Loucy (cell line): ENCODE results near the gene MUTYH.
A peak's percentile ranks its signal among the peaks of the same experiment; 100 is the strongest.
"Not testable (repeated sequence)": the region's sequence is repeated elsewhere in the genome, so short reads cannot be mapped to it uniquely, and the experiment has no call there.

Experiments used
- H2AFZ ChIP-seq: fragments of 200-600 bp; sonication (generic); 2 replicates; pipeline ENCODE4 v1.6.0; 2016; ENCODE audit warnings: antibody characterized with exemption, mild to moderate bottlenecking, low read length, moderate library complexity
- H3F3A ChIP-seq: fragments of 200-600 bp; 2 replicates; pipeline ENCODE4 v1.6.0; 2016; ENCODE audit warnings: antibody characterized with exemption, low read depth, mild to moderate bottlenecking
- H3K27me3 ChIP-seq: fragments of 200-600 bp; sonication (generic); 2 replicates; pipeline ENCODE4 v1.6.1; 2014; ENCODE audit warnings: low read length, mild to moderate bottlenecking; ENCODE audit not compliant: insufficient read depth, poor library complexity, severe bottlenecking
- H3K36me3 ChIP-seq: fragments of 200-600 bp; sonication (generic); 2 replicates; pipeline ENCODE4 v1.6.1; 2016; ENCODE audit warnings: low read length; ENCODE audit not compliant: insufficient read depth
- H3K4me1 ChIP-seq: fragments of 200-600 bp; sonication (generic); 2 replicates; pipeline ENCODE4 v1.5.1; 2014; ENCODE audit warnings: low read length, mild to moderate bottlenecking; ENCODE audit not compliant: insufficient read depth, poor library complexity, severe bottlenecking
- H3K4me2 ChIP-seq: fragments of 200-600 bp; sonication (generic); 2 replicates; pipeline ENCODE4 v1.6.0; 2014; ENCODE audit warnings: antibody characterized with exemption, low read length, low read depth, mild to moderate bottlenecking; ENCODE audit not compliant: poor library complexity, severe bottlenecking
- H3K4me3 ChIP-seq: fragments of 200-600 bp; sonication (generic); 2 replicates; pipeline ENCODE4 v1.5.1; 2014; ENCODE audit warnings: low read length, mild to moderate bottlenecking, mixed read lengths; ENCODE audit not compliant: poor library complexity, severe bottlenecking
- H3K79me2 ChIP-seq: fragments of 200-600 bp; sonication (generic); 2 replicates; pipeline ENCODE4 v1.6.1; 2014; ENCODE audit warnings: low read length; ENCODE audit not compliant: insufficient read depth
- H3K9ac ChIP-seq: fragments of 200-600 bp; sonication (generic); 2 replicates; pipeline ENCODE4 v1.6.0; 2014; ENCODE audit warnings: mild to moderate bottlenecking, low read depth, low read length, moderate library complexity; ENCODE audit not compliant: poor library complexity, severe bottlenecking
- H3K9me2 ChIP-seq: fragments of 200-600 bp; sonication (generic); replicated peaks from 2 replicates; pipeline ENCODE4 v1.6.1; 2016; ENCODE audit warnings: low read depth, low read length, mixed read lengths
- H3K9me3 ChIP-seq: fragments of 200-600 bp; sonication (generic); 2 replicates; pipeline ENCODE4 v1.6.1; 2014; ENCODE audit warnings: mild to moderate bottlenecking, antibody characterized with exemption, low read length, low read depth; ENCODE audit not compliant: insufficient read depth
- H4K20me1 ChIP-seq: fragments of 200-600 bp; sonication (generic); 2 replicates; pipeline ENCODE4 v1.6.0; 2014; ENCODE audit warnings: antibody characterized with exemption, low read length, mild to moderate bottlenecking; ENCODE audit not compliant: insufficient read depth, poor library complexity, severe bottlenecking
- CTCF ChIP-seq: fragments of 200-600 bp; sonication (generic); conservative IDR thresholded peaks from 2 replicates; pipeline ENCODE4 v1.5.1; 2014; ENCODE audit warnings: mild to moderate bottlenecking, antibody characterized with exemption, low read length
- EZH2phosphoT487 ChIP-seq: fragments of 200-600 bp; IDR thresholded peaks from 2 replicates; pipeline ENCODE4 v1.6.1; 2018; ENCODE audit warnings: antibody characterized with exemption, mild to moderate bottlenecking, moderate library complexity, borderline replicate concordance

The MUTYH gene

GRCh38 chr1:45365051-45365450 lies 24.8 kb upstream of the MUTYH start:
- H3K9me2 ChIP-seq, result no peaks in the 10 kb centered on the region
- H3K36me3 ChIP-seq, result no peaks in the 10 kb centered on the region
- no peak overlapping the region for H3K4me2 ChIP-seq
- H3K9ac ChIP-seq, result no peak overlapping the region
- no peaks in the 10 kb centered on the region for H3F3A ChIP-seq
- no peak for TF ChIP-seq EZH2phosphoT487
- TF ChIP-seq CTCF, result no peak
- H2AFZ ChIP-seq, result no peak overlapping the region
- no peaks in the 10 kb centered on the region for H3K4me1 ChIP-seq
- H3K4me3 ChIP-seq, result no peak overlapping the region
- H3K79me2 ChIP-seq, result no peaks in the 10 kb centered on the region
- H3K27me3 ChIP-seq, result no peaks in the 10 kb centered on the region
- no peaks in the 10 kb centered on the region for H3K9me3 ChIP-seq
- H4K20me1 ChIP-seq, result no peaks in the 10 kb centered on the region

- Histone ChIP-seq H3K9me2 (no peaks in the 10 kb centered on the region), H3K9me3 (no peaks in the 10 kb centered on the region), H3K36me3 (no peaks in the 10 kb centered on the region), H3K27me3 (no peaks in the 10 kb centered on the region), H3K4me1 (no peaks in the 10 kb centered on the region), H2AFZ (no peak overlapping the region), H3K4me2 (no peak overlapping the region), H3K9ac (no peak overlapping the region), H4K20me1 (no peaks in the 10 kb centered on the region), H3K4me3 (no peak overlapping the region), H3F3A (no peaks in the 10 kb centered on the region), H3K79me2 (no peaks in the 10 kb centered on the region)
- TF ChIP-seq EZH2phosphoT487 (no peak), CTCF (no peak)
Observed at GRCh38 chr1:45364294-45364693, 24.1 kb upstream of the MUTYH start.

- H3K9ac ChIP-seq, H3K79me2 ChIP-seq, H3F3A ChIP-seq, H3K36me3 ChIP-seq, H3K9me3 ChIP-seq, H4K20me1 ChIP-seq, H3K4me2 ChIP-seq, H3K9me2 ChIP-seq, H3K4me3 ChIP-seq, H3K4me1 ChIP-seq, H3K27me3 ChIP-seq, H2AFZ ChIP-seq: not testable (repeated sequence)
Observed at GRCh38 chr1:45360981-45361380, 20.7 kb upstream of the MUTYH start.

GRCh38 chr1:45359882-45360513 lies 19.8 kb upstream of the MUTYH start:
- Histone ChIP-seq H3K36me3 (no peaks in the 10 kb centered on the region), H3K4me1 (no peaks in the 10 kb centered on the region), H4K20me1 (no peaks in the 10 kb centered on the region), H3K79me2 (no peaks in the 10 kb centered on the region), H3K4me3 (no peak overlapping the region), H3K9ac (no peak overlapping the region), H3F3A (no peaks in the 10 kb centered on the region), H3K4me2 (no peak overlapping the region), H3K27me3 (no peaks in the 10 kb centered on the region), H3K9me3 (no peaks in the 10 kb centered on the region), H3K9me2 (no peaks in the 10 kb centered on the region), H2AFZ (no peak overlapping the region)
- peak; percentile 72 for TF ChIP-seq CTCF
- TF ChIP-seq EZH2phosphoT487, result no peak
